PFSK-1 (cell line): Measurements from ENCODE around the gene LCOR.

Source experiments
- POLR2AphosphoS5 ChIP-seq: IDR thresholded peaks from 2 replicates; pipeline ENCODE4 v1.6.1; 2012; ENCODE audit warnings: low read depth, mild to moderate bottlenecking, control low read depth, low read length, moderate library complexity
- TAF1 ChIP-seq: IDR thresholded peaks from 2 replicates; pipeline ENCODE4 v1.6.1; 2012; ENCODE audit warnings: low read length, control low read depth, borderline replicate concordance; ENCODE audit not compliant: insufficient read depth
- TF ChIP-seq, protein P1 (sequence below), 2 experiments: IDR thresholded peaks; 2 replicates each; pipeline versions ENCODE4 v1.6.1 to v1.8.0; 2011 to 2012; ENCODE audit warnings: low read depth in 2 of 2, low read length in 2 of 2, control low read depth in 1 of 2, inconsistent platforms in 1 of 2, mild to moderate bottlenecking in 1 of 2, moderate library complexity in 1 of 2; ENCODE audit not compliant: insufficient read depth in 1 of 2

DNA sequence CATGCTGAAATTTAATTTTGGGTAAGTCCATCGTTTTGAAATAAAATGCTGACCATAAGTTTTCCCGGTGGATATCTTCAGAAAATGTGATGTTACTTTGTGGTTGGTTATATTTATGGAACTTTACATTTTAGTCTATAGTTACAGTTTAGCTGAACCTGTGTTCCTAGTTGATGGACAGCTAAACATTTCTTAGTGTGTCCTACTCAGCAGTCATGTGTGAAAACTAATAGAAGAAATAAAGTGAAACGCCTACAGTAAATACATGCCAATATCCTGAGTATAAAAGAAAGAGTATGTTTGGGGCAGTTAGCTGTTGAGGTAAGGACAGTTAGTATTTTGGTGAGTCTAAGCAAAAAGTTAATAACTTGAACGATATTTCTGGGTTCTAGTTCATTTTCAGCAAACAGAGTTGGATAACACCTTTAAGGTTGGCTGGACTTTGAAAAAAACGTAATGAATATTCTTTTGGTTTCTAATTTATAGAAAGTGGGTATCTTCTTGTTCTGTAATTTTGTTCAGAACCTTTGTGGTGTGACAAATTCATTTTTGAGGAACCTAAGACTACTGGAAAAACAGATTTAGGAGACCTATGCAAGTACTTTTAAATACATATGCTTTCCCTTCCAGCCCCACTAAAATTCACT, 28.7 kb downstream of the LCOR start:
- TF ChIP-seq POLR2AphosphoS5 (no peak), TAF1 (no peak)
- TF ChIP-seq, protein P1, sequence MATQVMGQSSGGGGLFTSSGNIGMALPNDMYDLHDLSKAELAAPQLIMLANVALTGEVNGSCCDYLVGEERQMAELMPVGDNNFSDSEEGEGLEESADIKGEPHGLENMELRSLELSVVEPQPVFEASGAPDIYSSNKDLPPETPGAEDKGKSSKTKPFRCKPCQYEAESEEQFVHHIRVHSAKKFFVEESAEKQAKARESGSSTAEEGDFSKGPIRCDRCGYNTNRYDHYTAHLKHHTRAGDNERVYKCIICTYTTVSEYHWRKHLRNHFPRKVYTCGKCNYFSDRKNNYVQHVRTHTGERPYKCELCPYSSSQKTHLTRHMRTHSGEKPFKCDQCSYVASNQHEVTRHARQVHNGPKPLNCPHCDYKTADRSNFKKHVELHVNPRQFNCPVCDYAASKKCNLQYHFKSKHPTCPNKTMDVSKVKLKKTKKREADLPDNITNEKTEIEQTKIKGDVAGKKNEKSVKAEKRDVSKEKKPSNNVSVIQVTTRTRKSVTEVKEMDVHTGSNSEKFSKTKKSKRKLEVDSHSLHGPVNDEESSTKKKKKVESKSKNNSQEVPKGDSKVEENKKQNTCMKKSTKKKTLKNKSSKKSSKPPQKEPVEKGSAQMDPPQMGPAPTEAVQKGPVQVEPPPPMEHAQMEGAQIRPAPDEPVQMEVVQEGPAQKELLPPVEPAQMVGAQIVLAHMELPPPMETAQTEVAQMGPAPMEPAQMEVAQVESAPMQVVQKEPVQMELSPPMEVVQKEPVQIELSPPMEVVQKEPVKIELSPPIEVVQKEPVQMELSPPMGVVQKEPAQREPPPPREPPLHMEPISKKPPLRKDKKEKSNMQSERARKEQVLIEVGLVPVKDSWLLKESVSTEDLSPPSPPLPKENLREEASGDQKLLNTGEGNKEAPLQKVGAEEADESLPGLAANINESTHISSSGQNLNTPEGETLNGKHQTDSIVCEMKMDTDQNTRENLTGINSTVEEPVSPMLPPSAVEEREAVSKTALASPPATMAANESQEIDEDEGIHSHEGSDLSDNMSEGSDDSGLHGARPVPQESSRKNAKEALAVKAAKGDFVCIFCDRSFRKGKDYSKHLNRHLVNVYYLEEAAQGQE (IDR thresholded peaks at IDR 0.05; ENCODE audit: insufficient read depth in 1 of 2, low read depth in 2 of 2, low read length in 2 of 2), result no peak
